GM21381 (cell line): ENCODE measurements around the gene NIT2.
"Not testable (repeated sequence)": the region's sequence is repeated elsewhere in the genome, so short reads cannot be mapped to it uniquely, and the experiment has no call there.

Experiments used
- ATAC-seq: cut with Tn5 transposase; IDR thresholded peaks from one replicate; pipeline ENCODE4 v1.9.1; 2021; ENCODE audit warnings: mild to moderate bottlenecking, moderate library complexity; ENCODE audit not compliant: unreplicated experiment

The NIT2 gene, protein sequence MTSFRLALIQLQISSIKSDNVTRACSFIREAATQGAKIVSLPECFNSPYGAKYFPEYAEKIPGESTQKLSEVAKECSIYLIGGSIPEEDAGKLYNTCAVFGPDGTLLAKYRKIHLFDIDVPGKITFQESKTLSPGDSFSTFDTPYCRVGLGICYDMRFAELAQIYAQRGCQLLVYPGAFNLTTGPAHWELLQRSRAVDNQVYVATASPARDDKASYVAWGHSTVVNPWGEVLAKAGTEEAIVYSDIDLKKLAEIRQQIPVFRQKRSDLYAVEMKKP

DNA sequence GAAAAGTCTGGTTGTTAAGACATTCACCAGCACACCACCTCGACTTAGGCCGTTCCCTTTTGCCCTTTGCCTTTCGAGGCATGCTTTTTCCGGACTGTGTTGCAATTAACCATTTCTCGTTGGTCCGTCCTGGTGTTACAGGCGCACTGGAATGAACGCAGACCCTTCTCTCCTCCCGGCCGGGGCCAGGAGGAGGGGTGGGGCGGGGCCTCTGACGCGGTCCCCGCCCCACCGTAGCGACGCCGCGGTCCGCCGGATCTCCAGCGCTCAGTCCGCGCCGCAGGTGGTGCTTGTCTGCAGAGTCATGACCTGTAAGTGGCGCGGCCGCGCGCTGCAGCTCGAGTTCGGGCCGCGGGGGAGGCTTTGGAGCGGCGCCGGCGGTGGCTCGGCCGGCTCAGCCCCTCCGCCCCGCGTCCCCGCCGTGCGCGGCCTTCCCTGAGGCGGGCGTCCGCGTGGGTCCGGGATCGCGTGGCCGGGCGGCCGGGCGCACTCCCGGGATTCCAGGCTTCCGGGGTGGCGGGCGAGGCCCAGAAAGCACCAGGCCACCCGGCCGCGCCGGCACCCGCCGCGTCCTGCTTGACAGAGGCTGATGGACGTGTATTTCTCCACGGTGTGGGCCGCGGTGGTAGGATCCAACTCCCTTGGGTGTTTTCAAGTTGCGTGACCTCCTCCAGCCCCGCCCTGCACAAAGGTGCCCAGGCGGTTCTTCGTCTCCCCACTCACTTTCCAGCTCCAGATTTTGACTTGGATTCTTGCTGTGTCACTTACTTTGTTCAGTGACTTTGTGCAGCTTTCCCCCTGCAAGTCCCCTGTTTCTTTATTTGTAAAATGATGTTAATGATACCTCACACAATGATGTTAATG lies at the start of gene NIT2:
Gene NIT2 (plus strand): TSS at position 270 of the 864 bp plus-strand sequence. CDS start 35 bp downstream, at position 305.
- ATAC-seq: peak; percentile 97

DNA sequence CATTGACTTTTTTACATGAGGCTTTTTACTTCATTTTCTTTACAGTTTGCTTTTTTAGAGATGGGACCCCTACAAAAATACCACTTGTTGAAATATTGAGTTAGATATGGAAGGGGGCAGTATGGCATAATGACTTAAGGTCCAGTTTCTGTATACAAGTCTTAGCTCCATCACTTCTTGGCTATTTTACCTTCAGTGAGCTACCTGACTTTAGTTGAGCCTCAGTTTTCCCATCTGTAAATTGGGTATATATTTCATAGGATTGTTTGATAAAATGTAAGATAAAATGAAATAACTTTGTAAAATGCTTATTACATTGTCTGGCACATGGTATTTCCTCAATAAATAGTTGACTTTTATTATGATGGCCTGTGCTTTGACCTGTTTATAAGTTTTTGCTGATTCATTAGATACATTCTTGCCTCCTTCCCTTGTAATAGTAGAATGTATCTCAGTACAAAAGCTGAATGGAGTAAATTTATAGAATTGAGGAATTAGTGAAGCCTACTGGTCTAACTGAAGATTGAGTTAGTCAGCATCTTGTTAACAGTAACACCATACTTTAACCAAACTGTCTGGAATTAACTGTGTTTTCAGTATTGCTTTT lies 46.2 kb upstream of the NIT2 start:
- ATAC-seq: no peak

DNA sequence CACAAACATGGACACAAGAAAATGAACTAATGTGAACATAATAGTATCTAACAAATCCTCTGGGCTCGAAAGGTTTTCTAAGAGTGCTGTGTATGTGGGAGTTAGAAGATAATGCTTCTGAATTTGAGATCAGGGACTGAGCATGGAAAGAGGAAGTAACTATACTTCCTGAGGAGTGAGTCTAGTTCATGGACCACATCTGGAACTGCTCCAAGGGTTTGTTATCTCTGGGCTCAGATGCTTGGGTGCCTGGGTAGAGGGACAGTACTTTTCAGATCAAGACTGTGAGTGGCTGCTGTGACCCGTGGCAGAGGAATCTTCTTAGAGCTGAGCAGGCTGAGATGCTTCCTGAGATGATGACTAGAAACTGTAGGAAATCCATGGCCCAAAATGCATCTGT lies 45.2 kb upstream of the NIT2 start:
- no peak for ATAC-seq

DNA sequence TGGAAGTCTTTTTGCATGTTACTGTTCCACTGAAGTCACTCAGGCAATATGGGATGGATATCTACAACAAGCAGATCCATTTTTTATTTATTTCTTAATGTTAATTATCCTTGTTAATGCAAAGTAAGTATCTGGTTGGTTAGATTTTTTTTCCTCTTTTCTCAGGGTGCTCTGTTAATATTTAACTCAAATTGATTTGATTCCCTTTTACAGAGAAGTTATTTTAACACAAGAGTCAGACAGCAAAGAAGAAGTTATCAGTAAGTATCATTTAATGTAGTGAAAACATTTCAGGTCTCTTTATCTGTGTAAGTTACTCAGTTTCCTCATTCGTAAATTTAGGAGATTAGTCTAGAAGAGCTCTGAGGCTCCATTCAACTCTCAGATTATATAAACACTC lies 39.5 kb upstream of the NIT2 start:
- ATAC-seq: no peak

DNA sequence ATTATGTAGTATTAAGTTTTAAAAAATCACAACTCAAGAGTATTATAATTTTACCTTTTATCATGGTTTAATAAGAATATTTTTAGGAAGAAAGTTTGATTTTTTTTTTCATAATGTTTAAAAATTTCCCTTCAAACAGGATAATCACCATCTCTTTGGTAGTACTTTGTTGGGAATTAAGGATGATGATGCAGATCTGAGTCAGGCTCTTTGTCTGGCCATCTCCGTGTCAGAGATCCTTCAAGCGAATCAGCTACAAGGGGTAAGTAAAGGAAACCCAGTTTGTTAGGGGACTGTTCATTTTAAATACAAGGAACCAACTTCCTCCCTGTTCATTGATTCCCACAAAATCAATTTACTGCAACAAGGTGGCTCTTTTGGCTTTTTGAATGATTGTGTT lies 36.8 kb upstream of the NIT2 start:
- ATAC-seq: no peak

DNA sequence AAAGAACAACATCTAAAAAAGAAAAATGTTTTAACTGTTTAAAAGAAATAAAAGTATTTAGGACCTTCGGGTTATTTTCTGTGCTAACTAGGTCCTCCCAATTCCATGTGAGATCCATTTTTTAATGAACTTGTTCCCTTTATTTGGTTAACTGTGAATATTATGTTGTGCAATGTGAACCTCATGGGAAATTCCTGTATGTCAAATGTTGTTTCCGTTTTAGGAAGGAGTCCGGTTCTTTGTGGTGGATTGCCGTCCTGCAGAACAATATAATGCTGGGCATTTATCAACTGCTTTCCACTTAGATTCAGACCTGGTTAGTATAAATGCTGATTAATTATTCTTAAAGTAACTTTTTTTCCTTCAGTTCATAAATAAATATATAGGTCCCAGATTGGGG lies 35.5 kb upstream of the NIT2 start:
- no peak for ATAC-seq

DNA sequence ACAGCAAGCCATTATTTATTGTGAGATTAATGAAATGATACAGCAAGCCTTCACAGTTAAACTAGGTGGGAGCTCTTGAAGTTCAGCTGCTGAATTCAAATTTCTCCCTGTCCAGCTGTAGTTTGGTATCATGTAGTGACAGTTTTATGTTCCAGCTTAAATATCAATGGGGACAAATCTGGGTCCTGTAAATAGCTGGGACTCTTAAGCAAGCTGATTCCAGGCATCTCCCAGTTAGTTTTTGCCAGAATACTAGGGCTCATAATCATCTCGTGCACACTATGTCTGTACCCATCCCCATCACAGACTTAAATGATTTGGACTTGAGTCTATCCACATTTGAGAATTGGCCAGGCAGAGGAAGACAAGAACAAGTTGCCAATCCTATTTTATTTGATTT lies 27.9 kb upstream of the NIT2 start:
- no peak for ATAC-seq

DNA sequence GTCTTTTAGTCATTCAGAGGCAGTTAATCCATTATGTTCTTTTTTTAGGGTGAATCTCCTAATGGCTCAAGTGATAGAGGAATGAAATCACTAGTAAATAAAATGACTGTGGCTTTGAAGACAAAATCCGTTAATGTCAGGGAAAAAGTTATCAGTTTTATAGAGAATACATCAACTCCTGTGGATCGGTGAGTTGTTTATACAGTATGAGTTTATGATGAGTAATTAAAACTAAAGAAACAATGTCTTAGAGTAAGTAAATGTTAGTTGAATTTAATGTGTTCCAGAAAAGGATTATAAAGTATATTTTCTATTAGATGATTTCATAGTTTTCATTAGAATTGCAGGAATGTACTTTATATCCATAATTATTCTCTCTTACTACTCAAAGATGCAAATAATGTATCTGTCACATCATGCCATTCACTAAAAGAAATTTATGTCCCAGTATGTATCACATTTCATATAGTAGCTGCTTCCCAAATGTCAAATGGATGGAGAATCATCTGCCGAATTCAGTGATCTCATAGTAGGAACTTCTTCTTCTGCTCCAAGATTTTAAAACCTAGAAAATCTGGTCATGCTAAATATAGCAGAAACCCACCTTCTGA lies 24.1 kb upstream of the NIT2 start:
- no peak for ATAC-seq

DNA sequence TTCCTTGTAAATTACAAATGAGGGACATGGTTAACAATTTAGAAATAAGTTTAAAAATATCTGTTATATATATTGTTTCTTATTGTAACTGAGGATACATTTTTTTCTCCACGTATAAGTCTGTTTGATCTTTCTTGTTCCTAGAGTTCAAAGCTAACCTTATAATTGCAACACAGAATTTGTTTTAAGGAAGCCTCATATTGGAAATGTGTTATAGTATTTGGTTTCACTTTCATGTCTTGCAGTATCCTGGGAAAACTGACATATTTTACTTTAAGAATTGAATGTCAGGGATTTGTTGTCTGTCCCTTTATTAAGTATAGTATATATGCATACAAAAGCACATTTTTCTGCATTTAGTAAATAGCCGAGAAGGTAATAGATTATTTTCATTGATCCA lies 23.5 kb upstream of the NIT2 start:
- ATAC-seq: no peak

DNA sequence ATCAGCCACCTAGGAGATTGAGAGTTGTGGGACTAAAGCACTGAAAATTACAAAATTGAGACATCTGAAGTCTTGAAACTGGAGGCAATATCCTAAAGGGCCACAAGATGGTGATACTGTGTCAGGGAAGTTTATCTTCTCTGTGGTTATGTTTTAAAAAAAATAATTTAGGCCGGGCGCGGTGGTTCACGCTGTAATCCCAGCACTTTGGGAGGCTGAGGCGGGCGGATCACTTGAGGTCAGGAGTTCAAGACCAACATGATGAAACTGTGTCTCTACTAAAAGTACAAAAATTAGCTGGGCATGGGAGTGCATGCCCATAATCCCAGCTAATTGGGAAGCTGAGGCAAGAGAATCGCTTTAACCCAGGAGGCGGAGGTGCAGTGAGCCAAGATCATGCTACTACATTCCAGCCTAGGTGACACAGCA lies 17.9 kb upstream of the NIT2 start:
- peak; percentile 64 for ATAC-seq

DNA sequence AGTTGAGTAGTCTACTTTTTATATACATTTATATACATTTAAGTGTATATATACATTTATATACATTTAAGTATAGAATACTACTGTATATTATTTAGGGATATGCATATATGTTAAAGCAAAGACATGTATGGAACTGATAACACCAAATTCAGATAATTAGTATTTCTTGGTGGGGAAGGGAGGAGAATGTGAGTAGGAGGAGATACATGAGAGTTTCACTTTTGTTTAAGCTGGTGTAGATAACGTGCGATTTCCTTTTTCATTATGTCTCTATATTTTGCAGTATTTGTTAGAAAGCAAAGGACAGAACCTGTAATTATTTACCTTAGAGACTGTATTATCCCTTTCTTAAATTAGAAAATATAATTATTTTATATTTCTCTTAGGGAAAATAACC lies 16.6 kb upstream of the NIT2 start:
- peak; percentile 76 for ATAC-seq

DNA sequence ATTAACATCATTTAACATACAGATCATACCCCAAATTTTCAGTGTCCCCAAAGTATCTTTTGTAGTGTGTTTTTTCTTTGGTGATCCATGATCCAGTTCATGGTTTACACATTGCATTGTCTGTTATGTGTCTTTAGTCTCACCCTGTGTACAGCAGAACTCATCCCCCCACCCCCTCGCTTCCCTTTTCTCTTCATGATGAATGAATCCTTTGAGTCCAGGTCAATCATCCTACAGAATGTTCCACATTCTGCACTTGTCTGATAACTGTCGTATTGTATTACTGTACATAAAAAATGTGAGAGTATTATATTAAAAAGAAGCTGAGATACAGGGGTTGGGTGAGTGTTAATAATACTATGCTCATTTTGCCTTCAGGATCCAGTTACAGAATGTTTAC lies 14.6 kb upstream of the NIT2 start:
- no peak for ATAC-seq

DNA sequence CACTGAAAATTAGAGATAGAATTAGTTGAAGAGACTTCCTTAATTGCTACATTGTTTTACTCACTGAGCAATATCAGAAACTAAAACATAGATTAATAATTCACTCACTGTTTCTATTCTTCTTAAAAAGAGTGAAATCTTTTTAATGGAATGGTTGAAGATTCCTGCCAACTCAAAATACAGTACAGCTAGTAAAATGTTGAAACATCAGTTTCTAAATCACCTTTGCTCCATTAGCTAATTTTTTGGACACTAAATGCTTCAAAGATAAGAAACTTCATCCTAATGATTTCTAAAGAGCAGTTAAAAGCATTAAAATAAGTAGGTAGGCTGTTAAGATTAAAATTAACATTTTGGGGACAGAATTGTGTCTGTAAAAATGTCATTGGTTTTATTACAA lies 10.5 kb upstream of the NIT2 start:
- no peak for ATAC-seq

DNA sequence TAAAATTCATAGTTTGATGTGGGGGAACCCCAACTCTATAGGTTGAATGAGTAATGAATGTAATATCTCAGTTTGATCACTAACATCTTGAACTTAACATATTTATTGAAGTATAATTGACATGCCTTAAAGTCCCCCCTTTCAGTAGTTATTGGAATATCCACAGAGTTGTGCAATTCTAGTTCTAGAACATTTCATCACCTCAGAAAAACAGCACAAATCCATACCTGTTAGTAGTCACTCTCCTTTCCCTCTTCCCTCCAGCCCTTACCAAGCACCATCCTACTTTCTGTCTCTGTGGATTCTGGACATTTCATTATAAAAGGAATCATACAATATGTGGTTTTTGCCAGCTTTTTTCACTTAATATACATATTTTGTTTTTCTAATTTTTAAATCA lies 8.7 kb upstream of the NIT2 start:
- ATAC-seq: no peak

DNA sequence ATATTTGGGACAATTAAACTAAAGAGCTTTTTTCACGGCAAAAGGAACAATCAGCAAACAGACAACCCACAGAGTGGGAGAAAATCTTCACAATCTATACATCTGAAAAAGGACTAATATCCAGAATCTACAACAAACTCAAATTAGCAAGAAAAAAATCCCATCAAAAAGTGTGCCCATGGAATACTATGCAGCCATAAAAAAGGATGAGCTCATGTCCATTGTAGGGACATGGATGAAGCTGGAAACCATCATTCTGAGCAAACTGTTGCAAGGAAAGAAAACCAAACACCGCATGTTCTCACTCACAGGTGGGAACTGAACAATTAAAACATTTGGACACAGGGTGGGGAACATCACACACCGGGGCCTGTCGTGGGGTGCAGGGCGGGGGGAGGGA lies 7.2 kb upstream of the NIT2 start:
- ATAC-seq: not testable (repeated sequence)

DNA sequence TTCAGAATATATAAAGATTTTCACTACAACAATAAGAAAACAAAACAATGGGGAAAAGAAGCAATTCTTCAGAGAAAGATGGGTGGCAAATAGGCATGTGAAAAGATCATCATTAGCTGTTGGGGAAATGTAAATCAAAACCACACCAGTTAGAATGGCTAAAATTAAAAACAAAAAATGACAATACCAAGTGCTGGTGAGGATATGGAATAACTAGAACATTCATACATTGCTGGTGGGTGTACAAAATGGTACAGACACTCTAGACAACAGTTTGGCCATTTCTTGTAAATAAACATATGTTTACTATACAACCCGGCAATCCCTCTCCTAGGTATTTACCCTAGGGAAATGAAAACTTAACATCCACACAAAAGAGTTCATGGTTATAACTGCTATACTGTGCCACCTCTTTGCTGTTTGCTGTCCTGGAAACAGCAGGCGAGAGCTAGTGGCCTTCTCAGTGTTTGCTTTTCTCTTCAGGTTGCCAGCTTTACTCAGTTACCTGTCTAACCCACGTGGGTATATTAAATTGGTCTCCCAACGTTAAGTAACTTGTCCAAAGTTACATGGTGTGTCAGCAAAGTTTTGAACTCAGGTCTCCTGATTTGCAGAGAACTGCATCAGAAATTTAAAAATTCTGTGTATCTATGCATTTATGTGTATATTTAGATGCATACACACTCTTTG lies 4.6 kb upstream of the NIT2 start:
- no peak for ATAC-seq

DNA sequence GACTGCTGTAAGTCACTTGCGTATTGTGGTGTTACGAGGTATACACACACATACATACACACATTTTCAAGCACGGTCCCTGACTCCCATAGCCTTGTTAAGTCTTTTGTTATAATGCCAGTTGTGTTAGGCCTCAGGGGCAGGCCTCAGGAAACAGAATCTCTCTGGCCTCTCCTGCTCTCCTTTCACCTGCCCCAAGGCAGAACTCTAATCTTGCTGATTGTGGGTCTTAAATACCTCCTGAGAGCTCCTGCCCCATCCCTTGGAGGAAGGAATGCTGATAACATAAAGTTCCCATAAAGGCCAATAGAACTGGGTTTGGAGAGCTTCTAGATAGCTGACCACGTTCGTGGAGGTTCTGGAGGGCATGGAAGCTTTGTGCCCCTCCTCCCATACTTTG lies 3.9 kb upstream of the NIT2 start:
- no peak for ATAC-seq

DNA sequence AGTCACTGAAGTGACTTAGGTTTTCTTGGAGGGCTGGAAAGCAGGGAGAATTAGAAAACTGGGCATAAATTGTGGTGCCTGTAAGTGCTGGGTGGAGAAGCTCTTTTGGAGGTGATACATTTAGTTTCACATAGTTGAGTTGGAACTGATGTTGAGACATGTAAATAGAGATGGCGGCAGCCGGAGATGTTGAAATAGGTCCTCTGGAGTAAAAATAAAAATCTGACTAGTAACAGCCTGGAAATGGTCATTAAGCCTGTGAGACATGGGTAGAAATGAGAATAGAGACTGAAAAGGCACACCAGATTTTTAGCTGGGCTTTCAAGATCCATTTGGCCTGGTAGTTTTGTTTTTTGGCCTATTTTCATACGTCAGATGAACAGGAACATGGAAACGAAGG lies 2.9 kb upstream of the NIT2 start:
- no peak for ATAC-seq

DNA sequence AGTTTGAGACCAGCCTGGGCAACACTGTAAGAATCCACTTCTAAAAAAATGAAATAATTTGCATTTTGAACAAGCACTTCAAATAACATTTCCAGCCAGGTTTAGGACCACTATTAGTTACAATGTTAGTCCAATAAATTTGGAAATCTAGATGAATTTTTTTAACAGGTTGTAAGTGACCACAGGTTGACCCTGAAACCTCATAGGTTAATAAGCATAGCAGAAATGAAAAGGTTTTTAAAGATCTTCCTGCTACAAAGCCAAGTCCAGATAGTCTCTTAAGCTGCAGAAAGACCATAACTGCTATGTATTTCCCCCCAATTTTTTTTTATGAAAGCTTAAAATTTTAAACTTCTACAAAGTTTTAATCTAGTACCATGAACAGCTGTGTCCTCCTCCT lies 1.5 kb upstream of the NIT2 start:
- ATAC-seq: no peak

DNA sequence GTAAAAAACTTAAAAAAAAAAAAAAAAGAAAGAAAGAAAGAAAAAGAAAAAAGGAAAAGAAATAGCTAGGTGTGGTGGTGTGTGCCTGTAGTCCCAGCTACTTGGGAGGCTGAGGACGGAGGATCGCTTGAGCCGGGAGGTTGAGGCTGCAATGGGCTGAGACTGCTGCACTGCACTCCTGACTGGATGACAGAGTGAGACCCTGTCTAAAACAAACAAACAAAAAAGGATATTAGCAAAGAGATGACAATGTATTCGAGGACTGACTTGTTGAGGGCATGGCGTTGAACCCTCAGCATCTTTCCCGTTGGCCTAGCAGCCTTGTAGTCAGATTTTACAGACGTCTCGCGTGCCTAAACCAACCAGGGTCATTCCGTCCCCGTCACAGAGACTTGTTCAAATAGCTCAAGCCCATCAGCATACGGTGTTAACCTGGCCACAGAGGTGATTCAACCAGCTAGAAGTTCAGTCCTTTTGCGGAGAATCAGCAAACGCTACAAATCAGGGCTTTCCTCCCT lies 528 bp upstream of the NIT2 start:
- peak; percentile 14 for ATAC-seq

DNA sequence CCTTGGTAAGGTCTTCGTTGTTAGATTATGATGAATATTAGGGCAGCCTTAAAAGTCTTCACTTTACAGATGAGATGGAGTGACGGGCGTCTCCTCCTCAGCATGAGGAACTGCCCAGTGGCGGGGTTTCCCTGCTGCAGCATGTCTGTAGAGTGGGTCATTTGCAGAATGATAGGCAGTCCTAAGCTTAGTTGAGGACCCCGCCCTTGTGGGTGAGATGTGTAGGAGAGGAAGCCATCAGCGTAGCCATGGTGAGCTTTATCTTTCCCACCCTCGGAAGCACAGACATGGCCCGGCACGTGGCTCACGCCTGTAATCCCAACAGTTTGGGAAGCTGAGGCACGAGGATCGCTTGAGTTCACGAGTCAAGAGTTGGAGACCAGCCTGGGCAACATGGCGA lies 877 bp downstream of the NIT2 start:
- ATAC-seq: no peak
